NT2/D1 (cell line): ENCODE measurements around the gene CSF1R.

Experiments used
- SUZ12 ChIP-seq: IDR thresholded peaks from 2 replicates; pipeline ENCODE4 v1.6.1; 2011; ENCODE audit not compliant: insufficient read length, insufficient read depth; ENCODE audit errors: extremely low read depth
- YY1 ChIP-seq: IDR thresholded peaks from 2 replicates; pipeline ENCODE4 v1.6.1; 2011; ENCODE audit not compliant: insufficient read length, insufficient read depth
- ZNF274 ChIP-seq: IDR thresholded peaks from 2 replicates; pipeline ENCODE4 v1.6.1; 2011; ENCODE audit warnings: mild to moderate bottlenecking, low read depth, low read length

DNA sequence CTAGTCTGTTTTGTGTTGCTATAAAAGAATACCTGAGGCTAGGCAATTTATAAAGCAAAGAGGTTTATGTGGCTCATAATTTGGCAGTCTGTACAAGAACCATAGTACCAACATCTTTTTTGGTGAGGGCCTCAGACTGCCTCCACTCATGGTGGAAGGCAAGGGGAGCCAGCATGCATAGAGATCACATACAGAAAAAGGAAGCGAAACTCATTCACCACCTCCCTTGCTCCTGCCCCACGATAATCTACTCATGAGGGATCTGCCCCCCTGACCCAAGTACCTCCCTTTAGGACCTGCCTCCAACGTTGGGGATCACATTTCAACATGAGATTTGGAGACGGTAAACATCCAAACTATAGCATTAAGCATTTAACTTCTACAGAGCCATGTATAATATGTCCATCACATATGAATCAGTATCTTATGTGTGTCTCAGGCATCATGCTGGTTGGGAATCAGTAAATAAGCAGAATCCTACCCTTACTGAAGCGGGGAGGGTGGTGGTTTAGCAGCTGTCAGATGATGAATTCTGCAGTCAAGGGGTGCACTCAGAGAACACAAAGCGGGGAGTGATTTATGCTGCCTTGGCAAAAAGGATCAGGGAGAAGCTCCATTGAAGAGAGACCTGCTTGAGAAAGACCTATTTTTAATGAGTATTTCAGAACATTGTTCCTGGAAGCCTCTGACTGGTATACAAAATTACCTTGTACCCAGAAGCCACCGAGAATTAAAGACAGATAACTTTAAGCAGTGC is 51.0 kb downstream of the CSF1R start:
- TF ChIP-seq ZNF274 (no peak), YY1 (no peak), SUZ12 (no peak)
